Measurements from ENCODE around the gene MTUS2. TPM values are rescaled to one million over a fixed set of nuclear protein-coding genes. Genes with fewer than 3 reads are reported as not detected.

MTUS2 gene
- total and polyA plus RNA-seq, 10 of the 15 experiments (the other 5 are each of a cell fraction or from before 2014, with no cell fraction given): under 0.01 to 0.05 (median 0.02) TPM; not detected in 6

DNA sequence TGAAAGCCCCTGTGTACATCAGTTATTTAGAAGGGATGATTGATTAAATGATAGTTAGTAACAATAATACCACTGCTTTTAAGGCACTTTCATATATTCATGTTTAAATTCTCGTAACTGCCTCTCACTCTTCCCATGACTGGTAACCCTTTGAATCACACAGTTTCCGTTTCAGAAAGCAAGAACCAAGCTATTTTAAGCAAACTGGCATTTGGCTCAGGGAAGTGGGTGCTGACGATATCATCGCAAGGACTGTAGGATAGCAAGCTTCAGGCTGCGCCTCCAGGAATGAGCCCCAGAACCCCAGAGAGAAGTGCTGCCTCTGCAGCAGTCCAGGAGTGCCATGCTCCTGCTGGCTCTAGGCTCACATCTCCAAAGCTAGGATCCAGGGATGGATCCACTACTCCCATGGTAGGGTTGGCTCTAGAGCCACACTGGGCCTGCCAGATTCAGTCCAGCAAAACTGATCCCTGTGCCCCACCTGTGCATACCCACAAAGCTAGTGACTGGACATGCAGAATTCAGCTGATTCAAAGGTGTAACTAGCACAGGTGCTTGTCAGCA is 461.9 kb downstream of the MTUS2 start:
- ChIA-PET RAD21 (ENCODE audit: unreplicated experiment) (no interaction called here), POLR2A (no interaction called here), CTCF (no interaction called here), SMC1A (ENCODE audit: uncharacterized antibody, unreplicated experiment) (no interaction called here)
- Histone ChIP-seq H3K36me3 (ENCODE audit: control insufficient read depth in 2 of 2, insufficient read depth in 2 of 2, low read length in 1 of 2) (no peaks in the 10 kb centered on the region), H3K9ac (ENCODE audit: control insufficient read depth, insufficient read depth, low read length) (no peak overlapping the region), H2AFZ (ENCODE audit: control insufficient read depth, low read depth, low read length) (no peak overlapping the region), H3K79me2 (ENCODE audit: control insufficient read depth, insufficient read depth, low read length) (no peaks in the 10 kb centered on the region), H3K27ac (ENCODE audit: control insufficient read depth, insufficient read depth) (no peak overlapping the region), H3K4me1 (ENCODE audit: control insufficient read depth, insufficient read depth, low read length) (no peaks in the 10 kb centered on the region), H3K27me3 (replicated peaks in 1 of 2; ENCODE audit: control insufficient read depth in 2 of 2, insufficient read depth in 2 of 2, low read length in 1 of 2) (no peaks in the 10 kb centered on the region), H4K20me1 (ENCODE audit: control insufficient read depth, insufficient read depth) (no peaks in the 10 kb centered on the region), H3K4me2 (ENCODE audit: control insufficient read depth, insufficient read depth) (no peak overlapping the region), H3K4me3 (no peak overlapping the region), H3K9me3 (replicated peaks; ENCODE audit: control insufficient read depth, insufficient read depth, low read length) (no peaks in the 10 kb centered on the region)
- DNase-seq (ENCODE audit: low read depth, low spot score) (no peak), FAIRE-seq (no peak), ATAC-seq (no peak)
- no TSS peak for BruUV-seq (replicated peaks)
- in situ Hi-C loops (cut with MboI): no loop called here
- intact Hi-C loops (cut with micrococcal nuclease; ENCODE audit: unreplicated experiment): no loop called here
- WGBS (ENCODE audit: insufficient coverage, insufficient replicate concordance, low lambda C conversion rate, missing lambda C conversion rate): 10% methylated on average over 5 of the region's 5 CpGs
- TF ChIP-seq CEBPZ (IDR thresholded peaks at IDR 0.05; ENCODE audit: low read depth, low read length) (no peak), CUX1 (IDR thresholded peaks at IDR 0.05; ENCODE audit: insufficient replicate concordance, low read depth, low read length) (no peak), PML (IDR thresholded peaks at IDR 0.05; ENCODE audit: low read length) (no peak), RBBP5 (conservative IDR thresholded peaks at IDR 0.05) (no peak), RUNX3 (IDR thresholded peaks at IDR 0.05; ENCODE audit: low read length) (no peak), YBX1 (IDR thresholded peaks at IDR 0.05) (no peak), NFYA (IDR thresholded peaks at IDR 0.05; ENCODE audit: borderline replicate concordance, low read depth, low read length) (no peak), SPI1 (IDR thresholded peaks at IDR 0.05; ENCODE audit: borderline replicate concordance, insufficient read depth, low read depth, low read length) (no peak), ETV6 (conservative IDR thresholded peaks at IDR 0.05 in 1 of 2, IDR thresholded peaks at IDR 0.05 in 1 of 2; ENCODE audit: borderline replicate concordance in 1 of 2, low read depth in 1 of 2) (no peak), KDM1A (IDR thresholded peaks at IDR 0.05; ENCODE audit: borderline replicate concordance) (no peak), NR2F1 (conservative IDR thresholded peaks at IDR 0.05) (no peak), MYB (IDR thresholded peaks at IDR 0.05; ENCODE audit: borderline replicate concordance, low read depth, low read length) (no peak), STAT1 (conservative IDR thresholded peaks at IDR 0.05) (no peak), ZNF217 (IDR thresholded peaks at IDR 0.05) (no peak), HDAC2 (IDR thresholded peaks at IDR 0.05) (no peak)
- TF ChIP-seq, protein P1, sequence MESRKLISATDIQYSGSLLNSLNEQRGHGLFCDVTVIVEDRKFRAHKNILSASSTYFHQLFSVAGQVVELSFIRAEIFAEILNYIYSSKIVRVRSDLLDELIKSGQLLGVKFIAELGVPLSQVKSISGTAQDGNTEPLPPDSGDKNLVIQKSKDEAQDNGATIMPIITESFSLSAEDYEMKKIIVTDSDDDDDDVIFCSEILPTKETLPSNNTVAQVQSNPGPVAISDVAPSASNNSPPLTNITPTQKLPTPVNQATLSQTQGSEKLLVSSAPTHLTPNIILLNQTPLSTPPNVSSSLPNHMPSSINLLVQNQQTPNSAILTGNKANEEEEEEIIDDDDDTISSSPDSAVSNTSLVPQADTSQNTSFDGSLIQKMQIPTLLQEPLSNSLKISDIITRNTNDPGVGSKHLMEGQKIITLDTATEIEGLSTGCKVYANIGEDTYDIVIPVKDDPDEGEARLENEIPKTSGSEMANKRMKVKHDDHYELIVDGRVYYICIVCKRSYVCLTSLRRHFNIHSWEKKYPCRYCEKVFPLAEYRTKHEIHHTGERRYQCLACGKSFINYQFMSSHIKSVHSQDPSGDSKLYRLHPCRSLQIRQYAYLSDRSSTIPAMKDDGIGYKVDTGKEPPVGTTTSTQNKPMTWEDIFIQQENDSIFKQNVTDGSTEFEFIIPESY (IDR thresholded peaks at IDR 0.05): no peak
